Trophoblast cell (in vitro differentiated cells and primary cell): ENCODE results near the gene VWF.
"Not testable (repeated sequence)": the region's sequence is repeated elsewhere in the genome, so short reads cannot be mapped to it uniquely, and the experiment has no call there.

Experiments used
- DNase-seq, 2 donors: peaks; one replicate each; pipeline ENCODE4 v3.0.0-alpha.2; 2016
- H2AFZ ChIP-seq: 2 replicates; pipeline ENCODE4 v1.6.1; 2013; ENCODE audit warnings: low read length, moderate library complexity, mild to moderate bottlenecking; ENCODE audit not compliant: insufficient read depth, poor library complexity
- H2AK5ac ChIP-seq: 2 replicates; pipeline ENCODE4 v1.6.1; 2013; ENCODE audit warnings: mild to moderate bottlenecking, low read length
- H2BK120ac ChIP-seq: 2 replicates; pipeline ENCODE4 v1.6.1; 2013; ENCODE audit warnings: low read length, mild to moderate bottlenecking, moderate library complexity; ENCODE audit not compliant: insufficient read depth, poor library complexity
- H2BK12ac ChIP-seq: 2 replicates; pipeline ENCODE4 v1.6.1; 2013; ENCODE audit warnings: mild to moderate bottlenecking, low read length, moderate library complexity
- H2BK5ac ChIP-seq: 2 replicates; pipeline ENCODE4 v1.6.1; 2013; ENCODE audit warnings: low read length, low read depth, moderate library complexity, mild to moderate bottlenecking; ENCODE audit not compliant: poor library complexity
- H3K14ac ChIP-seq: 2 replicates; pipeline ENCODE4 v1.6.1; 2013; ENCODE audit warnings: mild to moderate bottlenecking, low read length
- H3K18ac ChIP-seq: 2 replicates; pipeline ENCODE4 v1.6.1; 2013; ENCODE audit warnings: mild to moderate bottlenecking, low read length
- H3K23ac ChIP-seq: 2 replicates; pipeline ENCODE4 v1.6.1; 2013; ENCODE audit warnings: low read length
- H3K27ac ChIP-seq: 2 replicates; pipeline ENCODE4 v1.5.1; 2013; ENCODE audit warnings: low read depth, mild to moderate bottlenecking, inconsistent platforms, low read length, moderate library complexity
- H3K27me3 ChIP-seq: 2 replicates; pipeline ENCODE4 v1.6.1; 2013; ENCODE audit warnings: inconsistent platforms, mild to moderate bottlenecking, low read length, moderate library complexity; ENCODE audit not compliant: insufficient read depth
- H3K36me3 ChIP-seq, 2 experiments: 1 replicate in 1 of 2; 2 replicates in 1 of 2; pipeline ENCODE4 v1.6.1; 2013; ENCODE audit warnings: low read length in 2 of 2, mild to moderate bottlenecking in 2 of 2, moderate library complexity in 1 of 2; ENCODE audit not compliant: insufficient read depth in 2 of 2, control insufficient read depth in 1 of 2
- H3K4ac ChIP-seq: 2 replicates; pipeline ENCODE4 v1.6.1; 2013; ENCODE audit warnings: low read depth, mild to moderate bottlenecking, low read length, moderate library complexity
- H3K4me1 ChIP-seq, 2 experiments: 1 replicate in 1 of 2; 2 replicates in 1 of 2; pipeline ENCODE4 v1.6.1; 2013; ENCODE audit warnings: low read length in 2 of 2, mild to moderate bottlenecking in 2 of 2, moderate library complexity in 1 of 2; ENCODE audit not compliant: insufficient read depth in 2 of 2, control insufficient read depth in 1 of 2
- H3K4me2 ChIP-seq: 2 replicates; pipeline ENCODE4 v1.6.1; 2013; ENCODE audit warnings: inconsistent platforms, mild to moderate bottlenecking, low read length, moderate library complexity
- H3K4me3 ChIP-seq: 2 replicates; pipeline ENCODE4 v1.5.1; 2013; ENCODE audit warnings: mild to moderate bottlenecking, low read depth, low read length, inconsistent platforms
- H3K79me1 ChIP-seq: one replicate; pipeline ENCODE4 v1.6.1; 2013; ENCODE audit warnings: low read length
- H3K79me2 ChIP-seq: 2 replicates; pipeline ENCODE4 v1.6.1; 2013; ENCODE audit warnings: low read length, mild to moderate bottlenecking; ENCODE audit not compliant: control insufficient read depth, insufficient read depth, poor library complexity
- H3K9ac ChIP-seq: 2 replicates; pipeline ENCODE4 v1.6.1; 2013; ENCODE audit warnings: mild to moderate bottlenecking, low read length
- H3K9me3 ChIP-seq: 2 replicates; pipeline ENCODE4 v1.6.1; 2013; ENCODE audit warnings: low read depth, mild to moderate bottlenecking, control low read depth, inconsistent platforms, low read length; ENCODE audit not compliant: insufficient read depth
- H4K12ac ChIP-seq: 2 replicates; pipeline ENCODE4 v1.6.1; 2013; ENCODE audit warnings: low read depth, mild to moderate bottlenecking, low read length, moderate library complexity
- H4K8ac ChIP-seq: 2 replicates; pipeline ENCODE4 v1.6.1; 2013; ENCODE audit warnings: low read depth, mild to moderate bottlenecking, low read length, moderate library complexity
- H4K91ac ChIP-seq: one replicate; pipeline ENCODE4 v1.6.1; 2013; ENCODE audit warnings: low read depth, mild to moderate bottlenecking, low read length, moderate library complexity
- WGBS: extraction: QIAGEN DNeasy Blood & Tissue Kit; methylation state at CpG from one replicate; pipeline ENCODE4 v1.1.7; 2013; ENCODE audit warnings: missing lambda C conversion rate; ENCODE audit not compliant: insufficient read length, insufficient coverage; ENCODE audit errors: extremely low coverage; 5-methylcytosine and 5-hydroxymethylcytosine counted together

The VWF gene

GRCh38 chr12:6158255-6158654 is 33.8 kb upstream of the VWF start:
- Histone ChIP-seq H3K18ac (no peak overlapping the region), H3K36me3 (no peaks in the 10 kb centered on the region), H2BK12ac (peak overlapping the region; percentile 7), H4K8ac (no peak overlapping the region), H3K9me3 (no peaks in the 10 kb centered on the region), H3K27me3 (no peaks in the 10 kb centered on the region), H3K23ac (no peak overlapping the region), H3K4ac (no peak overlapping the region), H4K91ac (peak overlapping the region; percentile 90), H3K79me2 (no peaks in the 10 kb centered on the region), H3K4me3 (no peak overlapping the region), H2AK5ac (no peak overlapping the region), H2AFZ (no peak overlapping the region), H3K9ac (no peak overlapping the region), H3K27ac (peak overlapping the region; percentile 64), H3K14ac (no peak overlapping the region), H3K4me2 (no peak overlapping the region), H3K79me1 (peaks cover 23% of the 10 kb centered on the region), H4K12ac (no peak overlapping the region), H3K4me1 (peaks cover 12 to 24% of the 10 kb centered on the region in 2 experiments), H2BK5ac (peak overlapping the region; percentile 8), H2BK120ac (no peak overlapping the region)
- no peak for DNase-seq
- no CpG with 5 or more reads among the region's 4 CpGs for WGBS

- Histone ChIP-seq H2BK120ac (no peak overlapping the region), H3K79me1 (peaks cover 23% of the 10 kb centered on the region), H4K91ac (peak overlapping the region; percentile 19), H3K4me2 (no peak overlapping the region), H3K14ac (no peak overlapping the region), H3K79me2 (no peaks in the 10 kb centered on the region), H3K18ac (no peak overlapping the region), H3K9me3 (no peaks in the 10 kb centered on the region), H2BK12ac (peak overlapping the region; percentile 75), H3K4me3 (no peak overlapping the region), H2BK5ac (no peak overlapping the region), H2AFZ (no peak overlapping the region), H3K27me3 (no peaks in the 10 kb centered on the region), H2AK5ac (peak overlapping the region; percentile 57), H3K27ac (no peak overlapping the region), H4K12ac (no peak overlapping the region), H3K36me3 (no peaks in the 10 kb centered on the region), H4K8ac (no peak overlapping the region), H3K4me1 (peaks cover 12 to 24% of the 10 kb centered on the region in 2 experiments), H3K23ac (no peak overlapping the region), H3K4ac (no peak overlapping the region), H3K9ac (no peak overlapping the region)
- DNase-seq = no peak
- WGBS = no CpG with 5 or more reads among the region's 4 CpGs
Observed at GRCh38 chr12:6157482-6157881, 33.0 kb upstream of the VWF start.

GRCh38 chr12:6154730-6155459 is 30.4 kb upstream of the VWF start:
- H3K23ac ChIP-seq = no peak overlapping the region
- no peak overlapping the region for H3K9ac ChIP-seq
- peaks cover 8 to 10% of the 10 kb centered on the region in 2 experiments for H3K4me1 ChIP-seq
- no peaks in the 10 kb centered on the region for H3K36me3 ChIP-seq
- no CpG with 5 or more reads among the region's 15 CpGs for WGBS
- peak overlapping the region; percentile 56 for H2AFZ ChIP-seq
- peak overlapping the region; percentile 73 for H2AK5ac ChIP-seq
- H2BK120ac ChIP-seq = peak overlapping the region; percentile 65
- peak overlapping the region; percentile 14 for H3K18ac ChIP-seq
- H3K4me3 ChIP-seq = no peak overlapping the region
- no peaks in the 10 kb centered on the region for H3K27me3 ChIP-seq
- H3K4ac ChIP-seq = peak overlapping the region; percentile 30
- no peaks in the 10 kb centered on the region for H3K9me3 ChIP-seq
- H3K27ac ChIP-seq = peak overlapping the region; percentile 51
- peak overlapping the region; percentile 31 for H2BK5ac ChIP-seq
- DNase-seq = peak; percentile 55 to 79
- H2BK12ac ChIP-seq = peak overlapping the region; percentile 87
- no peaks in the 10 kb centered on the region for H3K79me2 ChIP-seq
- H3K4me2 ChIP-seq = no peak overlapping the region
- H4K91ac ChIP-seq = peak overlapping the region; percentile 62
- peaks cover 13% of the 10 kb centered on the region for H3K79me1 ChIP-seq
- H4K12ac ChIP-seq = peak overlapping the region; percentile 23
- H4K8ac ChIP-seq = peak overlapping the region; percentile 10
- peak overlapping the region; percentile 63 for H3K14ac ChIP-seq

- H2BK5ac ChIP-seq, H3K9ac ChIP-seq, H3K79me2 ChIP-seq, H3K4me3 ChIP-seq, H3K14ac ChIP-seq, DNase-seq, H3K4me2 ChIP-seq, H2AK5ac ChIP-seq, H4K12ac ChIP-seq, H3K36me3 ChIP-seq, H2AFZ ChIP-seq, H3K4me1 ChIP-seq, H3K27ac ChIP-seq, H2BK120ac ChIP-seq, H4K8ac ChIP-seq, H3K4ac ChIP-seq, H3K9me3 ChIP-seq, H3K23ac ChIP-seq, H4K91ac ChIP-seq, H3K18ac ChIP-seq, H3K27me3 ChIP-seq: not testable (repeated sequence)
- Histone ChIP-seq H3K79me1 (peaks cover 13% of the 10 kb centered on the region), H2BK12ac (peak overlapping the region; percentile 50)
- no CpG with 5 or more reads among the region's 15 CpGs for WGBS
Observed at GRCh38 chr12:6148722-6149121, 24.3 kb upstream of the VWF start.
